CD14-positive monocyte (primary cell): ENCODE results near the gene PWWP2B. TPM values are rescaled to one million over a fixed set of nuclear protein-coding genes. Genes with fewer than 3 reads are reported as not detected.

Source experiments
- DNase-seq, 3 donors: peaks; one replicate each; pipeline ENCODE4 v3.0.0-alpha.2; 2011 to 2022
- H2AFZ ChIP-seq: 2 replicates; pipeline ENCODE4 v1.6.0; 2012; ENCODE audit warnings: mild to moderate bottlenecking, low read depth, low read length, inconsistent platforms; ENCODE audit not compliant: insufficient read depth, poor library complexity, severe bottlenecking
- H3K27ac ChIP-seq, 2 donors: 1 replicate in 1 of 2; 2 replicates in 1 of 2; pipeline ENCODE4 v1.5.1; 2012 to 2013; ENCODE audit warnings: low read length in 2 of 2, control low read depth in 1 of 2, inconsistent platforms in 1 of 2, low read depth in 1 of 2, mild to moderate bottlenecking in 1 of 2
- H3K27me3 ChIP-seq, 2 donors: one replicate each; pipeline versions ENCODE4 v1.6.0 to v1.6.1; 2011 to 2013; ENCODE audit warnings: low read length in 2 of 2; ENCODE audit not compliant: control insufficient read depth in 2 of 2, insufficient read depth in 2 of 2
- H3K36me3 ChIP-seq, 2 donors: replicated peaks in 1 of 2; 1 replicate in 1 of 2; 2 replicates in 1 of 2; pipeline versions ENCODE4 v1.5.1 to v1.6.1; 2012 to 2013; ENCODE audit warnings: low read length in 2 of 2, control low read depth in 1 of 2, inconsistent platforms in 1 of 2, mild to moderate bottlenecking in 1 of 2; ENCODE audit not compliant: insufficient read depth in 2 of 2, control insufficient read depth in 1 of 2
- H3K4me1 ChIP-seq, 2 donors: 1 replicate in 1 of 2; 2 replicates in 1 of 2; pipeline versions ENCODE4 v1.5.1 to v1.6.1; 2012 to 2013; ENCODE audit warnings: low read length in 2 of 2, control low read depth in 1 of 2, inconsistent platforms in 1 of 2, mild to moderate bottlenecking in 1 of 2, moderate library complexity in 1 of 2; ENCODE audit not compliant: insufficient read depth in 2 of 2, control insufficient read depth in 1 of 2
- H3K4me2 ChIP-seq: replicated peaks from 2 replicates; pipeline ENCODE3; 2012; ENCODE audit warnings: low read length, moderate library complexity, mild to moderate bottlenecking; ENCODE audit not compliant: poor library complexity, severe bottlenecking; ENCODE audit errors: extremely low read depth
- H3K4me3 ChIP-seq, 3 experiments: fragments of 200-600 bp in 1 of 3; sonication (generic) in 1 of 3; replicated peaks in 1 of 3; 1 replicate in 2 of 3; 2 replicates in 1 of 3; pipeline ENCODE4 v1.5.1; 2011 to 2013; ENCODE audit warnings: low read length in 3 of 3, mild to moderate bottlenecking in 3 of 3, control low read depth in 2 of 3, low read depth in 2 of 3, inconsistent platforms in 1 of 3, moderate library complexity in 1 of 3
- H3K79me2 ChIP-seq: 2 replicates; pipeline ENCODE4 v1.6.0; 2012; ENCODE audit warnings: mild to moderate bottlenecking, control low read depth, inconsistent platforms, low read length, moderate library complexity; ENCODE audit not compliant: insufficient read depth
- H3K9ac ChIP-seq: 2 replicates; pipeline ENCODE4 v1.6.0; 2017; ENCODE audit warnings: low read length, mild to moderate bottlenecking; ENCODE audit not compliant: insufficient read depth, poor library complexity, severe bottlenecking
- H3K9me3 ChIP-seq, 2 donors: replicated peaks in 1 of 2; 1 replicate in 1 of 2; 2 replicates in 1 of 2; pipeline versions ENCODE4 v1.5.1 to v1.6.1; 2012 to 2013; ENCODE audit warnings: low read length in 2 of 2, control low read depth in 1 of 2; ENCODE audit not compliant: control insufficient read depth in 1 of 2, insufficient read depth in 1 of 2
- H4K20me1 ChIP-seq: 2 replicates; pipeline ENCODE4 v1.6.0; 2012; ENCODE audit warnings: mild to moderate bottlenecking, low read length, control low read depth, moderate library complexity; ENCODE audit not compliant: insufficient read depth
- H3K27ac Mint-ChIP-seq, 7 donors: one replicate each; pipeline ENCODE4 v1.8.0; 2020; ENCODE audit warnings: mild to moderate bottlenecking in 7 of 7, mixed read lengths in 7 of 7, moderate library complexity in 6 of 7, inconsistent platforms in 2 of 7
- H3K27me3 Mint-ChIP-seq, 3 donors: one replicate each; pipeline ENCODE4 v1.8.0; 2021 to 2022; ENCODE audit warnings: low read depth in 3 of 3, mild to moderate bottlenecking in 3 of 3, mixed read lengths in 3 of 3, moderate library complexity in 3 of 3, inconsistent platforms in 1 of 3
- H3K36me3 Mint-ChIP-seq, 2 donors: one replicate each; pipeline ENCODE4 v1.8.0; 2020; ENCODE audit warnings: mixed read lengths in 2 of 2, inconsistent platforms in 1 of 2, mild to moderate bottlenecking in 1 of 2
- H3K4me1 Mint-ChIP-seq: one replicate; pipeline ENCODE4 v1.8.0; 2020; ENCODE audit warnings: mild to moderate bottlenecking, mixed read lengths
- H3K4me3 Mint-ChIP-seq, 2 donors: one replicate each; pipeline ENCODE4 v1.8.0; 2020; ENCODE audit warnings: mild to moderate bottlenecking in 2 of 2, mixed read lengths in 2 of 2, moderate library complexity in 1 of 2
- H3K9me3 Mint-ChIP-seq, 7 donors: one replicate each; pipeline ENCODE4 v1.8.0; 2020 to 2022; ENCODE audit warnings: mixed read lengths in 7 of 7, mild to moderate bottlenecking in 6 of 7, moderate library complexity in 6 of 7, inconsistent platforms in 2 of 7
- CTCF ChIP-seq: fragments of 200-600 bp; IDR thresholded peaks from one replicate; pipeline ENCODE4 v1.8.0; 2022; ENCODE audit warnings: antibody characterized with exemption, mild to moderate bottlenecking
- WGBS: methylation state at CpG from one replicate; pipeline ENCODE4 v1.1.5; 2013; ENCODE audit warnings: missing lambda C conversion rate; ENCODE audit not compliant: insufficient coverage; 5-methylcytosine and 5-hydroxymethylcytosine counted together
- intact Hi-C, 2 donors: fragments of 100-400 bp; cut with micrococcal nuclease; formaldehyde crosslinking; loops; one replicate each; pipeline versions ENCODE4 v1.15.0 to v1.15.1; 2023
- polyA plus RNA-seq, 3 donors: library from polyadenylated mRNA; depleted of rRNA in 1 of 3; unstranded in 2 of 3; stranded (reverse) in 1 of 3; fragments of 300-500 nt in 2 of 3; fragments of >200 nt in 1 of 3; fragmentation: Illumina TruSeq in 2 of 3; gene quantifications; 1 replicate in 2 of 3; 2 replicates in 1 of 3; pipeline ENCODE4 v1.2.3, GENCODE V29; 2012 to 2021

PWWP2B gene
- polyA plus RNA-seq, 3 donors, result 2.4 to 6.9 (median 2.7) TPM

- TF ChIP-seq CTCF, result no peak
- Histone ChIP-seq H3K9ac (no peak overlapping the region), H2AFZ (no peak overlapping the region), H3K4me1 (peaks cover 65 to 71% of the 10 kb centered on the region in 2 donors), H3K27me3 (no peaks in the 10 kb centered on the region), H3K36me3 (peaks cover 24 to 35% of the 10 kb centered on the region in 2 donors), H3K4me3 (peak overlapping the region in 1 of 3 experiments; percentile 24), H3K9me3 (no peaks in the 10 kb centered on the region), H3K4me2 (peak overlapping the region; percentile 57), H4K20me1 (peaks cover 25% of the 10 kb centered on the region), H3K79me2 (peaks cover 99% of the 10 kb centered on the region), H3K27ac (peak overlapping the region; percentile 44 to 53)
- intact Hi-C loops, result loop anchor here in 1 of 2 donors (5.0 kb wide), 1 partner anchor 36 kb away; no protein-coding TSS in a partner anchor
- H3K27me3 Mint-ChIP-seq, result peaks cover 0 to 4% (median 0%) of the 10 kb centered on the region in 3 donors
- DNase-seq, result no peak
- H3K9me3 Mint-ChIP-seq, result no peaks in the 10 kb centered on the region
- peaks cover 66% of the 10 kb centered on the region for H3K4me1 Mint-ChIP-seq
- H3K4me3 Mint-ChIP-seq, result peak overlapping the region in 1 of 2 donors; percentile 77
- peaks cover 39 to 58% of the 10 kb centered on the region in 2 donors for H3K36me3 Mint-ChIP-seq
- WGBS, result 87% methylated on average over 20 of the region's 28 CpGs
- peak overlapping the region in 1 of 7 donors; percentile 80 for H3K27ac Mint-ChIP-seq
Observed at GRCh38 chr10:132410779-132411532, 14.0 kb downstream of the PWWP2B start.

GRCh38 chr10:132411561-132412253 lies 14.7 kb downstream of the PWWP2B start:
- WGBS, result 4% methylated on average over 10 of the region's 23 CpGs
- Mint-ChIP-seq H3K27ac (peak overlapping the region in 6 of 7 donors; percentile 40 to 80 (median 53)), H3K9me3 (no peaks in the 10 kb centered on the region), H3K27me3 (peaks cover 0 to 4% (median 0%) of the 10 kb centered on the region in 3 donors), H3K4me3 (peak overlapping the region; percentile 43 to 77), H3K4me1 (peaks cover 66% of the 10 kb centered on the region), H3K36me3 (peaks cover 35 to 51% of the 10 kb centered on the region in 2 donors)
- Histone ChIP-seq H3K79me2 (peaks cover 99% of the 10 kb centered on the region), H3K36me3 (peaks cover 18 to 27% of the 10 kb centered on the region in 2 donors), H3K9me3 (no peaks in the 10 kb centered on the region), H4K20me1 (peaks cover 24% of the 10 kb centered on the region), H3K9ac (peak overlapping the region; percentile 30), H3K27ac (peak overlapping the region; percentile 44 to 53), H2AFZ (no peak overlapping the region), H3K4me2 (peak overlapping the region; percentile 57), H3K27me3 (no peaks in the 10 kb centered on the region), H3K4me1 (peaks cover 72 to 79% of the 10 kb centered on the region in 2 donors), H3K4me3 (peak overlapping the region in 1 of 3 experiments; percentile 24)
- no peak for DNase-seq
- intact Hi-C loops, result loop anchor here in 1 of 2 donors (5.0 kb wide), 1 partner anchor 36 kb away; no protein-coding TSS in a partner anchor
- TF ChIP-seq CTCF, result no peak
